GM12873 (cell line): Measurements from ENCODE around the gene ACTL10.

Source experiments
- TF ChIP-seq, protein P1 (sequence below): IDR thresholded peaks from 2 replicates; pipeline ENCODE4 v1.5.1; 2012; ENCODE audit warnings: low read depth, mild to moderate bottlenecking, moderate library complexity, low read length, control low read depth; ENCODE audit not compliant: insufficient read depth; ENCODE audit errors: missing control alignments

ACTL10 gene

DNA sequence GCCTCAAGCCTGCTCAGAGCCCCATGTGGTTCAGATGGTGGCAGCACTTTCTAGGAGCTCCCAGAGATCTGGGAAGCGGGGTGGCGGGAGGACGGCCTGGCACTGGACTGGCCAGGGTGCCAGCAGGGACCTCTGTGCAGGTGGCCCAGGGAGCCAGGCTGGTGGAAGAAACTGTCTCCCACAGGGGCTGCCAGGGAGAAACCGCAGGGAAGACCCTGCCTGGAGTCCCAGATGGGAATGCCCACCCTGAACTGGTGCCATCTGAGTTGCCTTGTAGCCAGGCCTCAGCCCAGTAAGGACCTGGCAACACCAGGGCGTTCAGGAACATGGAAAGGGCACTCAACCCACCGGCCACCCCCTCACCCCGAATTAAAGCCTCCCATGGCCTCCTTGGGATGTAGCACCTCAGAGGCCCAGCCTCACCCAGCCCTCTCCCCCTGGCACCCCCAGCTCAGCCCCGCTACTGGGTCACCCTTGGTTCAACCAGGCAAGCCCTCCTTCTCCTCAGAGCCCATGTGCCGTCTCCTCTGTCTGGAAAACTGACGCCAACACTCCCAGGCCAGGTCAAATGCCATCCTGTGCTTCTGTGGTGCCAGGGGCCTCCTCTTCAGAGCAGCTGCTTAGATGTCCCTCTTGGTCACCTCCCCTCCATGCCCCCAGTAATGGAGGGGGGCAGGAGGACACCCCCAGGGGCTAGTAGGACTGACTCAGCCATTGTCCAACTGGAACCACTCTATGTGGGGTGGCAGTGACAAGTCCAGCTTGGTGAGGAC is 10.5 kb upstream of the ACTL10 start:
- TF ChIP-seq, protein P1, sequence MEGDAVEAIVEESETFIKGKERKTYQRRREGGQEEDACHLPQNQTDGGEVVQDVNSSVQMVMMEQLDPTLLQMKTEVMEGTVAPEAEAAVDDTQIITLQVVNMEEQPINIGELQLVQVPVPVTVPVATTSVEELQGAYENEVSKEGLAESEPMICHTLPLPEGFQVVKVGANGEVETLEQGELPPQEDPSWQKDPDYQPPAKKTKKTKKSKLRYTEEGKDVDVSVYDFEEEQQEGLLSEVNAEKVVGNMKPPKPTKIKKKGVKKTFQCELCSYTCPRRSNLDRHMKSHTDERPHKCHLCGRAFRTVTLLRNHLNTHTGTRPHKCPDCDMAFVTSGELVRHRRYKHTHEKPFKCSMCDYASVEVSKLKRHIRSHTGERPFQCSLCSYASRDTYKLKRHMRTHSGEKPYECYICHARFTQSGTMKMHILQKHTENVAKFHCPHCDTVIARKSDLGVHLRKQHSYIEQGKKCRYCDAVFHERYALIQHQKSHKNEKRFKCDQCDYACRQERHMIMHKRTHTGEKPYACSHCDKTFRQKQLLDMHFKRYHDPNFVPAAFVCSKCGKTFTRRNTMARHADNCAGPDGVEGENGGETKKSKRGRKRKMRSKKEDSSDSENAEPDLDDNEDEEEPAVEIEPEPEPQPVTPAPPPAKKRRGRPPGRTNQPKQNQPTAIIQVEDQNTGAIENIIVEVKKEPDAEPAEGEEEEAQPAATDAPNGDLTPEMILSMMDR, result no peak

DNA sequence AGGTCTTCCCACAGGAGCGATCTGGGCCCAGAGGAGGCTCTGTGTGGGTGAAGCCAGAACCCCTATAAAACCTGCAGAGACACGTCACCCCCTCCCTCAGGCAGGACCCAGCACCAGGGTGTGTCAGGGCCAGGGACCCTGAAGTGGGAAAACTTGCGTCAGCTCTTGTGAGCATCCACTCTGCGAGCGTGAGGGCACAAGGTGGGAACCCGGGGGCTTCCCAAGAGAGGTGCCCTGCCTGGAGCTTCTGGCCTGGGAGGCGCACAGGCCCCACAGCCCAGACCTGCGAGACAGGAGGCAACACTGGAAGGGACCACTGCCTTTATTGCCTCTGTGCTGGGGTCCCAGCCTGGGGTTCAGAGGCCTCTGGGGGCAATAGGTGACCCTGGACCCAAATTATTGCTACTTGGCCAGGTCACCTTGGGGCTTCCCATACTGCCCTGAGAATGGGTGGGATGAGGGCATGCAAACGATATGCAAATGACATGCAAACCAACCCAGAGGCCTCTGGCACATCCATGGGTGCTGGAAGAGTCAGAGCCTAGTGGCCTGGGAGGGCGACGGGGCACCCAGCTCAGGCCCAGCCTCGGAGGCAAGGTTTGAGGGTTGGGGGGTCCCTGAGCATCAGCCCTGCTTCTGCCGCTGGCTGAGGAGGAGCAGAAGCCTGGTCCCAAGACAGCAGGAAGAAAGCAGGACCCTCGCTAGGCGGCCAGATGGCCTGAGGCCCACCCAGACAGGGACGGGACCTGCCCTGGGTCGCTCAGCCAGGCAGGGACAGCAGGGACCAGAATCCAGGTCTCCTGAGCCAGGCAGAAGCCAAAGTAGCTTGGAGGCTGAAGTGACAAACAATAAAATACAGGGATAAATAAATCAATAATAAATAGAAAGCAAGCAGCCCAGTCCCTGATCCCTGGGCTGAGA is 9.7 kb upstream of the ACTL10 start:
- TF ChIP-seq, protein P1, result no peak

DNA sequence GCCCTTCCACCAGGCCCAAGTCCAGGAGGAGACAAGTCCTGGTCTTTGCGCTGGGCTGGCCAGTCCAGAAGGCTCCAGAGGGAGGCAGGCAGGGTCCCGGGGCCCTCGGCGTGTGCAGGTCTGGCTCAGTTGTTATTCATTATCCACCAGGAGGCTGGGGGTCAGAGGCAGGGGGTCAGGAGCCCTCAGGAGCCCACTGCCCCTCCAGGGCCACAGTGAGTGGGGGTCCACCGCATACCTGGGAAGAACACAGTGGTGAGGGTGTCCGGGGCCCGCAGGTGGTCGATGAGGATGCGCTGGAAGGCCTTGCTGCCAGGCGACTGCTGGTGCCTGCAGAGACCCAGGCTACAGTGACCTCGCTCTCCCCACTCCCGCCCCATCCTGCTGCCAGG is 9.0 kb upstream of the ACTL10 start:
- TF ChIP-seq, protein P1, result no peak

DNA sequence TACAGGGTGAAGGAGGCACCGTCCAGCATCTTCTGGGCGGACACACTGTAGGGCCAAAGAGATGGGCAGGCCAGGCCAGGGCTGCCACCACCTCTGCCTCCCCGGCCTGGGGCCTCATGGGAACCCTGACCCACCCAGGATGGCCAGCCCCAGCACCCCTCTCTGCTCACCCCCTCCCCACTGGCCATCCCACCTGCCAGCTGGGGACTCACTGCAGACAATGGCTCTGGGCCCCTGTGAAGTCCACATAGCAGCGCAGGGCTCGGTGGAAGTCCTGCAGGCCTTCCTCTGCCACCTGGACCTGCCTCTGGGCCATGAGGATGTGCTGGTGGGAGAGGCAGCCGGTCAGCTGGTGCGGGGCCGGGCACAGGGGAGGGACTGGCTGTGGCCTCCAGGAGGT is 8.2 kb upstream of the ACTL10 start:
- TF ChIP-seq, protein P1, result no peak

DNA sequence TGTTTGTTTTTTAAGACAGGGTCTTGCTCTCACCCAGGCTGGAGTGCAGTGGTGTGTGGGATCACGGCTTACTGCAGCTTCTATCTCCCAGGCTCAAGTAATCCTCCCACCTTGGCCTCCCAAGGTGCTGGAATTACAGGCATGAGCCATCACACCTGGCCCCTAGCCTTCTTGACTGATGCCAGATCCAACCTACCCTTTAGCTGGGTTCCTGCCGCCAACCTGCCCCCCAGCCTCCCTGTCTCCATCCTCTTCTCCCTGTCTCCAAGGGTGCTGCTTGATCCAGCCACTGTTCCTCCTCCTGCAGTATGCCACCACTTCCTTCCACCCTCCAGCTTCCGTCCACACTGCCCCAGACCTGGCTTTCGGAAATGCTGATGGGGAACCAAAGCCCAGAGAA is 7.8 kb upstream of the ACTL10 start:
- TF ChIP-seq, protein P1, result no peak

DNA sequence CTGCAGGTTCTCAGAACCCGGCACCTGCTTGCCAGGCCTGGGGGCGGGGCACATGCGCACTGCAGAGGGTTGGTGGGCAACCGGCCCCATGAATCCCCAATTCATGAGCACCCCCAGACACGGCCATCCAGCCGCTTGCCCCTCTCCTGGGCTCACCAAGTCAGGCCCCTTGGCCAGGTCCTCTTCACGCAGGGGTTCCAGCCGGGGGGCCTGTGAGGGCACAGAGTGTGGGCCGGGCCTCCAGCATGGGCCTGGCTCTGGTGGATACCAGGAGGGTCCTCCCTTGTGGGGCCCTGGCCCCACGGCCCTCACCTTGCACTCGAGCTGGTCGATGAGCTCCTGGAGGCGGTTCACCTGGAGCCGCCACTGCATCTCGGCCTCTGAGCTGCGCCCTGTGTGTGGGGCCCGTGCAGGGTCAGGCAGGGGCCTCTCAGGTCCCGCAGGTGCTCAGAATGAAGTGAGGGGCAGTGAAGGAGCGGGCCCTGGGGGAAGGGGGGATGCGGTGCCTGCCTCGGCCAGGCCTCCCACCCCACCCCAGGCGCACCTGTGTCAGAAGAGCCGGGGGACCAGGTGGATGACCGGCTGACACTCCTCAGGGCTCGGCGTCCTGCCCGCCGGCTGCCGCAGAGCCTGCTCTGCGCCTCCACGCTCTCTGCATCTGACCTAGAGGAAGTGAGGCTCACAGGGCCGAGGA is 7.3 kb upstream of the ACTL10 start:
- TF ChIP-seq, protein P1, result no peak
